GM18526 (cell line): ENCODE results near the gene LEF1.

Source experiments
- POLR2A ChIP-seq: IDR thresholded peaks from 3 replicates; pipeline ENCODE4 v1.6.1; 2011; ENCODE audit not compliant: insufficient read length; ENCODE audit errors: extremely low read depth

Gene LEF1

GRCh38 chr4:108049406-108049805 lies 119.3 kb downstream of the LEF1 start:
- no peak for TF ChIP-seq POLR2A

DNA sequence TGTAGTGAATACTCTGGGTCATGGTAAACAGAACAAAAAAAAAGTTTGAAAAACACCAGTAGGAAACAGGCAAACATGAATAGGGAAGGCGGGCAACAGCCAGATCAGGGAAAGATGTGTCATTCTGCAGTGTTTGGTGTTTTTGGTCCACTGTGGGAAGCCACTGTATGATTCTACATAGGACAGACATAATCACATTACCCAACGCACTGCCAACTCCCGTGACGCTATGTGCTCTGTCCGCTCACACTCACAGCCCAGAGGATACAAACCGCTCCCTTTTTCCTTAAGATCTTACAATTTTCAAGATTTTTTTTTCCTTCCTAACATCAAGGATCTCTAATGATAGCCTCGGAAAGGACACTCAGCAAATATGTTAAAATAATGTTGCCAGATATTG lies 119.7 kb downstream of the LEF1 start:
- no peak for TF ChIP-seq POLR2A

DNA sequence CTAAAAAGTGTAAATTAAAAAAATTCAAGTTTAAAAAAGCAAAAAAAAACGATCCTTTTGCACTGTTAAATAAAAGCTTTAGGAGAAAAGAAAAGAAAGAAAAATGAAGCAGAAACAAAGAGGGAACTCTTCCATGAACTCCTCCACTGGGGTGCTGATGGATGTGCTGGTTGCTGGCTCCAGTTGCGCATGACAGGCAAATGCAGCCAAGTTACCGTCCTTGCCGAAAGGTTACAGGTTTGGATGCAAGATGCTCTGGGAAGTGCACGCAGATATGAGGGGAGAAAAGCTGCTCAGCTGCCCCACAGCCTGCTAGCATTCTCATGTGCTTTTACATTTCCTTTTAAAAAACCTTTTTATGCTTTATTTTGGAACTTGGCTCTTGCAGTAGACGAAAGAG lies 120.6 kb downstream of the LEF1 start:
- no peak for TF ChIP-seq POLR2A

DNA sequence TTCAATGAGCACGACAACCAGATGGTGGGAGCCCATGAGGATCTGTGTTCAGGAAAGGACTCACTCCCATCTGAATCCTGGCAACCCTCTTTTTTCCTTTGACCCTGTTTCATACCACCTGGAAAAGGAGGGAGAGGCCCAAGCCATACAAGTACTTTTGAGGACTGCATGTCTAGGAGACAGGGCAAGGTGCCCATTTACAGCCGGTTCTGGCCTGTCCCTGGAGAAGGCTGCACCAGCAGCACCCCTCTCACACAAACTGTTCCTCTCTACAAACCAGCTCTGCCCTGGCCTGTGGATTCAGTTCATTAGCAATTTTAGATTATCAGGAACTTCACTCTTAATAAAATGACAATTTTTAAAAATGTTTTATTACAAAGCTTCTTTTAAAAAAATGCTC lies 121.5 kb downstream of the LEF1 start:
- TF ChIP-seq POLR2A: no peak

- TF ChIP-seq POLR2A: no peak
Observed at GRCh38 chr4:108045687-108046024, 123.1 kb downstream of the LEF1 start.

GRCh38 chr4:108044951-108045686 lies 123.6 kb downstream of the LEF1 start:
- TF ChIP-seq POLR2A: no peak

DNA sequence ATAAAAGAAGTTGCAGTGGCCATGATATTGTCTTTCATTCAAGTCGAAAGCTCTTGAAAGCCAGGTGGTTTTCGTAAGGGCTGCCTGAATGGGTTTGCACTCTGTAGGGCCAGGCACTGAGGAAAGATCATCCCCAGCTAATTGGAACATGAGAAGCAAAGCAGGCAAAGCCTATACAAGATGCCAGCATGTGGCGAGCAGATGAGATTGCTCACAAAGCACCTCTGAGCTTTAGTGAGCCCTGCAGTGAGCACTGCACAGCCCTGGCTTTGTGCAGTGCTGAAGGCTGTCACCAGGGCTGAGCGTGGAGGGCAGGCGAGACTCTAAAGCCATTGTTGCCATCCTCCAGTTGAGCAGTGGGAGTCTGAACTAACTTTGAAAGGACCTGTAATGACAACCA lies 125.2 kb downstream of the LEF1 start:
- TF ChIP-seq POLR2A: no peak

DNA sequence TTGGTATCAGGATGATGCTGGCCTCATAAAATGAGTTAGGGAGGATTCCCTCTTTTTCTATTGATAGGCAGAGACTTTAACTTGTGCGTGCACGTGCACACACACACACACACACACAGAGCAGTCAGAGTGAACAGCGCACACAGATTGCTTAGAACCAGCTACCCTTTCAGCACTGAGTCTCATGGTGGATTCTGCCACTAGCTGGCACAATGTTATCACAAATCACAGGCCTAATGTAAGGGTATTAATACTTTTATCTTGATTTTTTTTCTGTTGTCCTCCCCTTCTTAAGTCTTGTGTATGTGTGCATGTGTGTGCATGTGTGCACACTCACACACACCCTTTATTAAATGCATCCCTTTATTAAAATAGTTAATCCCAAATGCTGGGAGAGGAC lies 125.8 kb downstream of the LEF1 start:
- TF ChIP-seq POLR2A: no peak

DNA sequence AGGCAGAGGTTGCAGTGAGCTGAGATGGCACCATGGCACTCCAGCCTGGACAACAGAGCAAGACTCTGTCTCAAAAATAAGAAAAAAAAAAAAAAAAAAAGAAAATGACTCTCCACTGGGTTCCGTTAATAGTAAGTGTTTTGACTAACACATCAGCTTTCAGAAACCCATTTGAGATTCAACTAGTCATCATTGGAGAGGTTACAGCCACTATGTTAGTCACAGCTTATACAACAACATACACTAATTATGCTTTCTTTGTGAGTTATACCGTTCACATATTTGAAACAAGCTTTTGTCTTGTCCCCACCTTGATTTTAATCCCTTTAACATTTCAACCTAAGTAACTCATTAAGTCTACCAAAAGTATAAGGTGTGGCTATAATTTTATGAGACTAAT lies 130.8 kb downstream of the LEF1 start:
- TF ChIP-seq POLR2A: no peak

- no peak for TF ChIP-seq POLR2A
Observed at GRCh38 chr4:108036213-108036612, 132.5 kb downstream of the LEF1 start.

- no peak for TF ChIP-seq POLR2A
Observed at GRCh38 chr4:108035691-108036090, 133.0 kb downstream of the LEF1 start.

DNA sequence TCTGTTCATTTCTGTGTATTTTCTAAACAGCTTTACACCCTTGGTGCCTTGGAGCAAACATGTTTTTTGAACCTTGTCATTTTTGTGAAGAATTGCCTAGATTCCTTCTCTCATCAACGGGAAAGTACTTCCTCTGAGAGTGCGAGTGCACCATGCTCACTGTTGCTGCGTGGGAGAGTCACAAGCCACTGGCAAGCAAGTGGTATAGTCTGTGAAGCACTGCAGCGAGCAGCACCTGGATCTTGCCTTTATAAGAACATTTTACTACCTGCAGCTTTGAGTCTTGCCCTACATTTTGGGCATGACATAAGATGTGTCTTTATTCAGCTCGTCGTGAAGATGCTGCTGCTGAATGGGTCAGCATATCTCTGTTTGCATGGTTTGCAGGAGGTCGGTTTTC lies 134.2 kb downstream of the LEF1 start:
- no peak for TF ChIP-seq POLR2A

GRCh38 chr4:108033348-108033747 lies 135.4 kb downstream of the LEF1 start:
- no peak for TF ChIP-seq POLR2A

GRCh38 chr4:108031427-108032083 lies 137.2 kb downstream of the LEF1 start:
- no peak for TF ChIP-seq POLR2A

DNA sequence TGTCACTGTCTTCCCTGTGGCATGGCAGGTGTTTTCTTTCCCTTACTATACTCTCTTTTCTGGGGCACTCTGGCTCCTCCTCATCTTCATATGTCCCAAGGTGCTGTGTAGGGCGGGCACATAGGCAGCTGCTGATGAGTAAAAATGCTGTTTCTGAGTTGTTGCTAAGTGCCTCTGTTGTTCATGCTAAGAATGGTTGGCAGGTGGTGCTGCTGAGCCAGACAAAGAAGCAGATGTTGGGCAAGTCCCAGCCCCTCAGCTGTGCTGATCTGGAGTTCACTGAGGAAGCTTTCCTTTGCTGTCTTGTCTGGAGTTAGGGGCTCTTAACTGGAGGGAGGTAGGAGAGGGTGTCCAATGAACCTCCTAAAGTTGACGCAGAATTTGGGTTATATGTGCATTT lies 138.4 kb downstream of the LEF1 start:
- TF ChIP-seq POLR2A: no peak

DNA sequence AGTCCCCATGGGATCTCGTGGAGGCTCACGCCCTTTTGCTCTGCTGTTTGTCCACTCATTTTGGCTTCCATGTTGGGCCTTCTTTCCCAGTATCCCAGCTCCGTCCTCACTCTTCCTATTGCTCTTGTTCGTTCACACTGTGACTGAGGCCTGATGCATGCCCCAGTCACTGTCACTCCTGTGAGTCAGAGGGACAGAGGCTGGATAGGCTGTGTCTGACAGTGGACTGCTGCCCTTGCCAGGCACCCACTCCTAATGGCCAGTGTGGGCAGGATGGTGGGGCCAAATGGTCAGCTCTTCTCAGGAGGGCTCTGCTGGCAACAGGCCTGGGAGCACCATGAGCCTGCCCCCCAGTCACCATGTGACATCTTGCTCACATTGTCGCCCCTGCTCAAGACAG lies 139.0 kb downstream of the LEF1 start:
- no peak for TF ChIP-seq POLR2A
